H4 (cell line): ENCODE measurements around the gene NR2C1. TPM values are rescaled to one million over a fixed set of nuclear protein-coding genes. Genes with fewer than 3 reads are reported as not detected.

Experiments
- total RNA-seq: library from RNA; depleted of rRNA; stranded (reverse); fragments of >200 nt; shearing (Covaris generic); gene quantifications from 2 replicates; pipeline ENCODE4 v1.2.3, GENCODE V29; 2014; rRNA removed

Gene NR2C1
- total RNA-seq, 1 experiment from 2014 or later = 22.0 TPM

Other genes starting within 250 kb of the NR2C1 start
- gene NDUFA12, start 69.9 kb downstream of the NR2C1 start, total RNA-seq = 413 and 426 TPM in 2 replicates
- gene FGD6, start 143.8 kb upstream of the NR2C1 start, total RNA-seq = 6.6 and 8.1 TPM in 2 replicates
- gene VEZT, start 144.2 kb upstream of the NR2C1 start, total RNA-seq = 71.2 and 89.0 TPM in 2 replicates